ENCODE measurements around the gene CDK2. TPM values are rescaled to one million over a fixed set of nuclear protein-coding genes. Genes with fewer than 3 reads are reported as not detected.

The CDK2 gene
- total and polyA plus RNA-seq, 9 of the 15 experiments (the other 6 are each of a cell fraction or from before 2014, with no cell fraction given): 17.4 to 213 (median 109) TPM

DNA sequence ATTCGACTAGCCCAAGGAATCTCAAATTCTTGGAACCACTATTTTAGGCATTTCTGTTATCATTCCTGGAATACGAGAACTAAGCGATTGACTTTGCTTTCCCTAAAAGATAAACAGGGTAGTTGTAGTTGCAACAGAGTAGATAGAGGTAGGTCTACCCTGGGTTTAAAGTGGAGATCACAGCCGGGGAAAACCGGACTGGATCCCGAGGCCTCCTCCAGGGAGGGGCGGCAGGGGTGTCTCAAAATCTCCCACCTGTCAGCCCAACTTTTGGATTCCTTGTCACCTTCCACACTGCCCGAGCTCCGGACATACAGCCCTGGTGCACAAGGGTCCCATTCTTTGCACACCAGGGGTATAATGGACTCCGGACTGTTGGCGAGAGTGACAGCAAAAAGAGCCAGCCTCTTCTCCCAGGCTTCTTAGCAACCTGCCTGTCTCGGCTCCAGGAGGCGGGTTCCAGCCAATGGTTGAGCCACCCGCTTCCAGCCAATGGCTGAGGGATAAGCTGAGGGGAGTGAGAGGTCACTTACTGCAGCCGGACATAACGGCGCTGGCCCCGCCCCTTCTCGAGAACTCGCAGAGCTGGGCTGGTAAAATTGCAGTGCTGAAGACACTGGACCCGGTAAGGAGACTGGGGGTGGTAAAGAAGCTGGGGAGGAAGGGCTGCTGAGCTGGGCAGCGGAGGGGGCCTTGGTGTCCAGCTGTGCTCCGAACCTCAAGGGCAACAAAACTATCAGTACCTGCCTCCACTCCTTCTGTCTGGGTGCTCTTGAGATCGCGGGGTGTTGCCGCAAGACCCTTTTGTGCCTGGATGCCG, 30.3 kb downstream of the CDK2 start, which contains the start of gene SUOX (continued):
- TF ChIP-seq, protein P1, sequence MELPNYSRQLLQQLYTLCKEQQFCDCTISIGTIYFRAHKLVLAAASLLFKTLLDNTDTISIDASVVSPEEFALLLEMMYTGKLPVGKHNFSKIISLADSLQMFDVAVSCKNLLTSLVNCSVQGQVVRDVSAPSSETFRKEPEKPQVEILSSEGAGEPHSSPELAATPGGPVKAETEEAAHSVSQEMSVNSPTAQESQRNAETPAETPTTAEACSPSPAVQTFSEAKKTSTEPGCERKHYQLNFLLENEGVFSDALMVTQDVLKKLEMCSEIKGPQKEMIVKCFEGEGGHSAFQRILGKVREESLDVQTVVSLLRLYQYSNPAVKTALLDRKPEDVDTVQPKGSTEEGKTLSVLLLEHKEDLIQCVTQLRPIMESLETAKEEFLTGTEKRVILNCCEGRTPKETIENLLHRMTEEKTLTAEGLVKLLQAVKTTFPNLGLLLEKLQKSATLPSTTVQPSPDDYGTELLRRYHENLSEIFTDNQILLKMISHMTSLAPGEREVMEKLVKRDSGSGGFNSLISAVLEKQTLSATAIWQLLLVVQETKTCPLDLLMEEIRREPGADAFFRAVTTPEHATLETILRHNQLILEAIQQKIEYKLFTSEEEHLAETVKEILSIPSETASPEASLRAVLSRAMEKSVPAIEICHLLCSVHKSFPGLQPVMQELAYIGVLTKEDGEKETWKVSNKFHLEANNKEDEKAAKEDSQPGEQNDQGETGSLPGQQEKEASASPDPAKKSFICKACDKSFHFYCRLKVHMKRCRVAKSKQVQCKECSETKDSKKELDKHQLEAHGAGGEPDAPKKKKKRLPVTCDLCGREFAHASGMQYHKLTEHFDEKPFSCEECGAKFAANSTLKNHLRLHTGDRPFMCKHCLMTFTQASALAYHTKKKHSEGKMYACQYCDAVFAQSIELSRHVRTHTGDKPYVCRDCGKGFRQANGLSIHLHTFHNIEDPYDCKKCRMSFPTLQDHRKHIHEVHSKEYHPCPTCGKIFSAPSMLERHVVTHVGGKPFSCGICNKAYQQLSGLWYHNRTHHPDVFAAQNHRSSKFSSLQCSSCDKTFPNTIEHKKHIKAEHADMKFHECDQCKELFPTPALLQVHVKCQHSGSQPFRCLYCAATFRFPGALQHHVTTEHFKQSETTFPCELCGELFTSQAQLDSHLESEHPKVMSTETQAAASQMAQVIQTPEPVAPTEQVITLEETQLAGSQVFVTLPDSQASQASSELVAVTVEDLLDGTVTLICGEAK (IDR thresholded peaks at IDR 0.05): 0 out of 2 replicates have a peak, but pooled peaks have one; percentile 48
- TF ChIP-seq, protein P1 (CRISPR knock-in tag; IDR thresholded peaks at IDR 0.05): no peak
- TF ChIP-seq, protein P2, sequence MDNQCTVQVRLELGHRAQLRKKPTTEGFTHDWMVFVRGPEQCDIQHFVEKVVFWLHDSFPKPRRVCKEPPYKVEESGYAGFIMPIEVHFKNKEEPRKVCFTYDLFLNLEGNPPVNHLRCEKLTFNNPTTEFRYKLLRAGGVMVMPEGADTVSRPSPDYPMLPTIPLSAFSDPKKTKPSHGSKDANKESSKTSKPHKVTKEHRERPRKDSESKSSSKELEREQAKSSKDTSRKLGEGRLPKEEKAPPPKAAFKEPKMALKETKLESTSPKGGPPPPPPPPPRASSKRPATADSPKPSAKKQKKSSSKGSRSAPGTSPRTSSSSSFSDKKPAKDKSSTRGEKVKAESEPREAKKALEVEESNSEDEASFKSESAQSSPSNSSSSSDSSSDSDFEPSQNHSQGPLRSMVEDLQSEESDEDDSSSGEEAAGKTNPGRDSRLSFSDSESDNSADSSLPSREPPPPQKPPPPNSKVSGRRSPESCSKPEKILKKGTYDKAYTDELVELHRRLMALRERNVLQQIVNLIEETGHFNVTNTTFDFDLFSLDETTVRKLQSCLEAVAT (IDR thresholded peaks at IDR 0.05): 0 out of 4 replicates have a peak, but pooled peaks of 1 of the 2 experiments have one; percentile 19
- TF ChIP-seq ELF2 (CRISPR knock-in tag; IDR thresholded peaks at IDR 0.05): peak; percentile 62
- TF ChIP-seq, protein P3, sequence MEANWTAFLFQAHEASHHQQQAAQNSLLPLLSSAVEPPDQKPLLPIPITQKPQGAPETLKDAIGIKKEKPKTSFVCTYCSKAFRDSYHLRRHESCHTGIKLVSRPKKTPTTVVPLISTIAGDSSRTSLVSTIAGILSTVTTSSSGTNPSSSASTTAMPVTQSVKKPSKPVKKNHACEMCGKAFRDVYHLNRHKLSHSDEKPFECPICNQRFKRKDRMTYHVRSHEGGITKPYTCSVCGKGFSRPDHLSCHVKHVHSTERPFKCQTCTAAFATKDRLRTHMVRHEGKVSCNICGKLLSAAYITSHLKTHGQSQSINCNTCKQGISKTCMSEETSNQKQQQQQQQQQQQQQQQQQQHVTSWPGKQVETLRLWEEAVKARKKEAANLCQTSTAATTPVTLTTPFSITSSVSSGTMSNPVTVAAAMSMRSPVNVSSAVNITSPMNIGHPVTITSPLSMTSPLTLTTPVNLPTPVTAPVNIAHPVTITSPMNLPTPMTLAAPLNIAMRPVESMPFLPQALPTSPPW (CRISPR knock-in tag; IDR thresholded peaks at IDR 0.05): peak; percentile 17; the same call in 1 of the 2 replicates
- peak; percentile 88 for TF ChIP-seq NFYB (IDR thresholded peaks at IDR 0.05; ENCODE audit: extremely low read depth, insufficient read length)
- TF ChIP-seq TCF3 (CRISPR knock-in tag; IDR thresholded peaks at IDR 0.05): peak; percentile 15; the same call in 1 of the 2 replicates
- TF ChIP-seq BRD9 (IDR thresholded peaks at IDR 0.05; ENCODE audit: low read depth, partially characterized antibody): no peak
- TF ChIP-seq SMAD4 (CRISPR knock-in tag; conservative IDR thresholded peaks at IDR 0.05): peak; percentile 58; the same call in 1 of the 2 replicates
- TF ChIP-seq NFXL1 (CRISPR knock-in tag; IDR thresholded peaks at IDR 0.05): peak; percentile 67; the same call in 1 of the 2 replicates
- peak; percentile 37; the same call in 1 of the 2 replicates for TF ChIP-seq MYNN (IDR thresholded peaks at IDR 0.05)
- no peak for TF ChIP-seq MYNN (CRISPR knock-in tag; IDR thresholded peaks at IDR 0.05)
- TF ChIP-seq ZNF436 (CRISPR knock-in tag; IDR thresholded peaks at IDR 0.05): 0 out of 2 replicates have a peak, but pooled peaks have one; percentile 23
- TF ChIP-seq ARHGAP35 (IDR thresholded peaks at IDR 0.05; ENCODE audit: partially characterized antibody): no peak
- TF ChIP-seq KLF13 (tag; IDR thresholded peaks at IDR 0.05; ENCODE audit: borderline replicate concordance, low read depth): no peak
